Measurements from ENCODE around the gene TMBIM6.

The TMBIM6 gene

DNA sequence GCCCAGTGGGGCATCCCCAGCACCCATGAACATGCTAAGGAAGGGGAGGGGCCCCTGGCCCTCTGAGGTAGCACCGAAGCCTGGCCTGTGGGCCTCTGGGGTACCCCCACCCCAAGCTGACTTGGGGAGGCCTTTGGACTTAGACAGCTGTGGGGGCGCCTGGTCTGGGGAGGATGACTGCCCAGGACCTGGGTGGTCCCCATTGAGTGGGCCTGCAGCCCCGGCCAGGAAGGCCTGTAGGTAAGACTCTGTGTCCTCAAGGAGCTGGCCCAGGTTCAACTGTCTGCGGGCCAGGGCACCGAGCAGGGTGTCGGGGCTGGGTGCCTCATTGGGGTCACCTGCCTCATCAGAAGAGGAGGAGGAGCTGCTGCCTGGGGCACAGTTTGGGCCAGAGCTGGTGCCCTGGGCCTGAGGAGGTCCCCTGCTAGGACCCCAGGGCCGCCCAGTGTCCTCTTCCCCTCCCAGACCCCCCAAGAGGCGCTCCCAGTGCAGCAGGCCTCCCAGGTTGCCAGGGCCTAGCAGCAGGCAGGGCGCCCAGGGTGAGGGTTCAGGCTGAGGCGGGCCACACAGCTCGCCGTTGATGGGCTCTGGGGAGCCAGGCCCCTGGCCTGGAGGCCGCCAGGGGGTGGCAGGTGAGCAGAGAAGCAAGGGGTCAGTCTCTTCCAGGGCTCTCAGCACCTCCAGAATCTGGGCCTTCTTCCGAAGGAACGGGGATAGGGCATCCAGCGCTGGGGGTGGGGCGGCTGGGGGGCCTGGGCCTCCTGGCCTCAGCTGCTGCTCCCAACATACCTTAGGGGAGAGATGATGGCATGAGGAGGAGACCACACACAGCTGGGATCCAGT is 55.5 kb downstream of the TMBIM6 start:
- DNase-seq (ENCODE audit: low read depth in 2 of 2): no peak

DNA sequence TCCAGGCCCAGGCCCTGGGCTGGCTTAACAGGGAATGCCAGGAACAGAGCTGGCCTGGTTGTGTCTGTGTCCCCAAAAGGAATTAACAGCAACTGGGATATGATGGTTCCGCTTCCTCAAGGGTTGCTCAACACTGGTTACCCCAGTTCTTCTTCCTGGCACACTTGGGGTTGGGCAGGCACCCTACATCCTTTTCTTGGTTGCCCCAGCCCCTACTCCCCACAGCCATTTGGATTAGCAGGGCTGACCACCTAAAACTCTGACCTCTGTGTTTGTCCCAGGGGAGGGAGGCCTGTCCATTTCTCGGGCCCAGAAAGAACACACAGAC is 56.1 kb downstream of the TMBIM6 start:
- no peak for DNase-seq (ENCODE audit: low read depth in 2 of 2)

DNA sequence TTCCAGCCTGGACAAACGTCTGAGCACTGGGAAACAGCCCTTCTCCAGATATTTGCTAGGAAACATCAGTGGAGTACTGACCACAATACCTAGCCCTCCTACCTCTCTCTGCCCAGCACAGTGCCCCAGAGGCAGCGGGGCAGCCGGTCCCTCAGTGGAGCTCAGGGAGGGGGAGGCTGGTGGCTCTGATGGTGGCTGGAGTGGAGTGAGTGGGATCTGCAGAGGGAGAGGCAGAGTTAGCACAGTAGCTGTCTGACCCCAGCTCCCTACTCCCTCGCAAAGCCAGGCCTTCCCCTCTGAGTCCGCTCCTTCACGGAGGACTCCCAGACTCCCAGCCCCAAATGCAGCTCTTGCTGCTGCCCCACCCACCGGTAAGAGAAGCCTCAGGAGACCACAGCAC is 56.9 kb downstream of the TMBIM6 start:
- DNase-seq (ENCODE audit: low read depth in 2 of 2): no peak

DNA sequence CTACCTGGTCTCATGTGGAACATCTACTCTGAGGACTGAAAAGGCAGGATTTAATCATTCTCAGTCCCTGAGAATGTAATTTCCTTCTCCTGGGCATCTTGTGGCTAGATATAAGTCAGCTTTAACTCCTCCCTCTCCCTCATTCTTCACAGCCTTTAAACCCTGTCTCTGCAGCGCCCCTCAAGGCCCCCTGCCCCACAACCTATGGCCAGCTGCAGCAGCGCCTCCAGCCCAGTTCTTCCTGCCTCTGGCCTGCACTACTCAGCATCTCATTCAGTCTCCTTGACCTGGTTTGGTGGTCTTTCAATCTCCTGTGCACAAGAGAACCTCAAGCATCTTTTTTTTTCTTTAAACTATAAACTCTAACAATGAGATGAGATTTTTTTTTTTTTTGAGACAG is 57.6 kb downstream of the TMBIM6 start:
- DNase-seq (ENCODE audit: low read depth in 2 of 2): no peak

DNA sequence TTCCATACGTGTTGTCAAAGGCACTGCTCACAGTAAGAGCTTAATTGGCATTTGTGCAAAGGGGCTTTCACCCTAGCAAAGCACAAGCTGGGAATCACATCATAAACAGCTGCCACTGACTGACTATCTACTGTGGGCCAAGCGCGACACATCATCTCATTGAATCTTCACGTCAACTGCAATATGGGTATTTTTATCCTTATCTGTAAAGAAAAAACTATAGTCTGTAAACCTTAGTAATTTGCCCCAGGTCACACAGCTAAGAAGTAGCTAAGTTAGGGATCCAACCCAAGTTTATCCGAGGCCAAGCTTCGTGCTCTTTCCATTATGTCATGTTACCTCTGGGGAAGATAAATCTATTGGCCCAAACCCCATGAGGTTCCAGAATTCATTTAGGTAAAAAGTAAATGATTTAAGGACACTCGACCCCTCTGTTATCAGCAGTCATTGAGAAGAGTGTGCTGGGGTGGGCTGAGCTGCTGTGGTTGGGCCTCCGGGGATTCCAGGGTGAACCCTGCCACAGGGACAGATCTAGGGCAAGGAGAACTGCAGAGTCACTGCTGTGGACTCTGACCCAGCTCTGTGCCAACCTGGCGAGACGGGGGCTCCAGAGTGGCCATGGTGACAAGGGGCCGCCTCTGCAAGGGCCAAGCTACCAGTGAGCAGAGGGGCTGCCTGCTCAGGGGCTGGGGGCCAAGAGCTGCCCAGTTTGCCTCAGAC is 59.2 kb downstream of the TMBIM6 start:
- DNase-seq (ENCODE audit: low read depth in 2 of 2): no peak

DNA sequence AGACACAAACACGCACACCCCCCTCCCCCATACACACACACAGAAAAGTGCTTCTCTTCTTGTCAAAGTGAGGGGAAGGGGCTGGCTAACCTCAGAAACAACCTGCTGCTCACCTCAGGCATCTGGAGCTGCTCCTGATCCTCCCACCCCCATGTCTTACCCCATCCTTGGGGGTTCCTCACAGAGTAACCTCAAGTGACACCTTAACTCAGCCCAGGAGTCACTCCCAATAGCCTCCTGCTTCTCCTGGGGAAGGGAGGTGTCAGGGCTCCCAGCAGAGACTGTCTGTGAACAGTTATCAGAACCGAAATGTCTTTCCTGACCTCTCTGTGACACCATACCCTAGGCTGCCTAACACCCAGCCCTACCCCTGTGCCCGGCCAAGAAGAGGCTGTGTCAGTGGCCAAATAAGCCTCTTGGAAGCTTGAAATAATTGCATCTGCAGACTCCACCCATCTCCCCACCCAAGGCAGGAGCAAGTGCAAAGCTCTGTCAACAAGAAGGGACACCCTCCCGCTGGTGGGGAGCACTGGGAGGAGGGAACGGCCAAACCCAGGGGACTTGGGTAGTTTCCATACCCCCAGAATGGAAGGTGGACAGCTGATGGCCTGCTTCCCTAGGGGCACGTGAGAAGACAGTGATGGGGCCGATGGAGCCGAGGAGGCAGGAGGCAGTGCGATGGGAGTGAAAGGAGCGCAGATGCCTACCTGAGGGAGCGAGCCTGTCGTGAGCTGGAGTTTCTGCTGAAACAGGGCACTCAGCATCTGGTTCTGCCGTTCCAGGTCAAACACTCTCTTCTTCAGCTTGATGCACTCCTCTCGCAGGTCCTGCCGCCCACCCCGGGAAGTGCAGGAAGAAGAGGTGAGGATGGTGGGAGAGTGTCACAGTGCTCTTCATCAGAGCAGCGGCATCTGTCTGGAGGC is 60.0 kb downstream of the TMBIM6 start:
- DNase-seq (ENCODE audit: low read depth in 2 of 2): no peak

DNA sequence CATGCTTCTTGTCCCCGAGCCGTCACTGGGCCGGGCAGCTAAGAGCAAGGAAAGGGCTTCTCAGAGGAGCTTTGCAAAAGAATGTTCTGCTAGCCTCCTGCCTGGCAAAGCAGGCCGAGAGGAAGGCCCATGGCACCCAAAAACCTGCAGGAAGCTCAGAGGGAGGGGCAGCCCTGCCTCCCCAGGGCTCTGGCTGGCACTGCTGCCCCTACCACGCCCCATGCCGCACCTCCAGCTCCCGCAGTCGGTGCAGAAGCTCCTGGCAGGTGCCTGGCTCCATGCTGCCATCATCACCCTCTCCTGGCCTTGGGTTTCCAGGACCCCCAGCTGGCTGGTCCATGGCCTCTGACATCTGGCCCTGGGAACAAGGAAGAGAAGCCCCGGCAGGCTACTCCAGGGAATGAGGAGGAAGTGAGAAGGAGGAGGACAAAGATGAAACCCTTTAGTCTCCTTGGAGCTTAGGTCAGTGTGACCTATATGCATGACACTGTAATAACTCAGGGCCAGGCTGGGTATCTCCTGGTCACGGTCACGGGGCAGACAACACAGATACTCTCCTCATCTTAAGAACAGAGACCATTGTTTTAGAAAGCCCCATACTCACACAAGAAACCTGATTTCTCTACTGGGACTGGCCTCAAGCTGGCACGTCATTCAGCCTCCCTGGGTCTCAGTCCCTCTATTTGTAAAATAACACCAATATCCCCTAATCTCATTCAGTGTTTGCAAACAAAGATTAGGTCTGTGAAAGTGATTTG is 62.5 kb downstream of the TMBIM6 start:
- DNase-seq (ENCODE audit: low read depth in 2 of 2): no peak

DNA sequence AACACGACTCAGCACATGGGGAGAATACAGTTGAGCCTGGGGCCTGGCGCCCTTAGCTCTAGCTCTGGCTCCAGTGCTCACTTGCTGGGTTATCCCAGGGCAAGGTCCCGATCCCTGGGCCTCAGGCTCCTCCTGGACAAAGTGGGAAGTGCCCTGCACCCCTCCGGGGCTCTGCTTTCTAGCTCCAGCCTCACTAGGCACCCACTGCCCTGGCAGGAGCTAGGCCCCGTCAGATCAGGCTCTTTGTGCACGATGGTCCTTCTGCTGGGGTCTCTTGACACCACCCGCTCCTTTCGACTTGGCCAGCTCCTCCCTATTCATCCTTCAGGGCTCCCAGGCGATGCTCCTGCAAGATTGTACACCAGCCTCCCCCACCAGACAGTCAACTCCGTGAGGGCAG is 63.5 kb downstream of the TMBIM6 start:
- no peak for DNase-seq (ENCODE audit: low read depth in 2 of 2)

DNA sequence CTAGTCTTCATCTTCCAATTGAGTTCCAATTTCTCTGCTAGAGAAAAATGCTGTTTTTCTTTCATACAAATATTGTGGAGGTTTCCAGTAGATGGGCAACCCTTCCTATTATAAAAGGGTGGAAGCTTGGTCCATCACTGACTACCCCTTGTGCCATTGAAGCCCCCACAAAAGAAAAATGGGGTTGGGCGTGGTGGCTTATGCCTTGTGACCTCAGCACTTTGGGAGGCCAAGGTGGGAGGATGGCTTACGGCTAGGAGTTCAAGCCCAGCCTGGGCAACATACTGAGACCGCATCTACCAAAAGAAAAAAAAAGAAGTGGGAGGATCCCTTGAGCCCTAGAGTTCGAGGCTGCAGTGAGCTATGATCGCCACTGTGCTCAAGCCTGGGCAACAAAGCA is 64.1 kb downstream of the TMBIM6 start:
- DNase-seq (ENCODE audit: low read depth in 2 of 2): no peak

DNA sequence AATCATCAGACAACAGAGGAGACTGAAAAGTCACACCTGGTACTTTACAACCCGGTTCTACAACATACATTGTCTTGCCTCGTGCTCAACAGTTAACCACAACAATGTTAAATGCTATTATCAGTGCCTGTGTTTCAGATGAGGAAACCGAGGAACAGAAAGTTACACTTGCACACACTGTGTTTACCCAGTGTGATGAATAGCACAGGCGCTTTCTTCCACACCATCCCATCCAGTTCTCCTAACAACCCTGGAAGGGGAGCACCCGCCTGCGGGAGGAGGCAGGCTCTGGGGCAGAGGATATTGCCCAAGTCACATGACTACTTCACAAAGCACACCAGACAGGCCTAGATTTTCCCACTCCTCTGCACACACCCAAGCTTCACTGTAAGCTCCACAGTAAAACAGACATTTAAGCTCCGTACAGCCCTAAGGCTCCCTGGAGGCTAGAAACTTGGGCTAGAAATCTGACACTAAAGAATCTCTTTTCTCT is 65.0 kb downstream of the TMBIM6 start:
- no peak for DNase-seq (ENCODE audit: low read depth in 2 of 2)

DNA sequence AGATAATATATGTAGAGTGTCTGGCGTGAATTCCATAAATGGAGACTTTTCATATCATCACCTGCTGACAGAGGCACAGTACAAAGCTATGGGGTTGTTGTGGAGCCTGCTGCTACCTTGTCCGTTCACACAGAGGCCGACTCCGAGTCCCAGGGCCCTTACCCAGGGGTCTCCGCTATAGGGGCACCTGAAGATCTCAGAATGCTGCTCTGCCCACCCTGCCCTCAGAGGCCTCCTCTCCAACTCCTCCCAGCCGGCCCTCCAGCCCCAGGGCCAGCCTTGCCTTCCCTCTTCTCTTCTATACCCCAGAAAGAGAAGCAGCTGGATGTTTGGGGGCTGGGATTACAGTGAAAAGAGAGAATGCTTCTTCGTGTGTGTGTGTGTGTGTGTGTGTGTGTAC is 65.5 kb downstream of the TMBIM6 start:
- no peak for DNase-seq (ENCODE audit: low read depth in 2 of 2)

DNA sequence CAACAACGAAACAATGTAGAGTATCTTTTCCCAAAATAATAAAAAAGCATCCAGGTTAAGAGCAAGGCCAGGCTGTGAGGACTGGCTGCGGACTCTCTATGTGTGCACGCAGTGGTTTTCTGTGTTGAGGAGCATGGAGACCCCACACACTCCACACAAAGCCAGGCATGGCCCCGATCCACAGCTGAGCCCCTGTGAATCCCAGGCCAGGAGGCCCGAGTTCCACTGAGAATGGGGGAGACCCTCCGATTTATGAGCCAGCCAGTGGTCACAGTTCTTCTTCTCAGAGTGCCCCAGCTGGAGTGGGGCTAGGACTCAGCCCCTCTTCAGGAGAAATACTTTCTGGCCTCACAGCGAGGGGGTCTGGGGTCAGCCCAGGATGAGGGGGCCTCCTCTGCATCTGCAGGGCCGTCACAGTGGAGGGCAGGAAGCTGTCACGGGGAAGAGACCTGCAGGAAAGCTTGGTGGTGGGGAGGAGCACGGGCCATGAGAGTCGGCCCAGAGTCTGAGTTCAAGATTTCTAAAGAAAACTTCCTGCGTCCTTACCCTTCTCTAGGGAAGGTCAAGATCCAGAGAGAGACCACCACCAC is 66.7 kb downstream of the TMBIM6 start:
- DNase-seq (ENCODE audit: low read depth in 2 of 2): no peak

DNA sequence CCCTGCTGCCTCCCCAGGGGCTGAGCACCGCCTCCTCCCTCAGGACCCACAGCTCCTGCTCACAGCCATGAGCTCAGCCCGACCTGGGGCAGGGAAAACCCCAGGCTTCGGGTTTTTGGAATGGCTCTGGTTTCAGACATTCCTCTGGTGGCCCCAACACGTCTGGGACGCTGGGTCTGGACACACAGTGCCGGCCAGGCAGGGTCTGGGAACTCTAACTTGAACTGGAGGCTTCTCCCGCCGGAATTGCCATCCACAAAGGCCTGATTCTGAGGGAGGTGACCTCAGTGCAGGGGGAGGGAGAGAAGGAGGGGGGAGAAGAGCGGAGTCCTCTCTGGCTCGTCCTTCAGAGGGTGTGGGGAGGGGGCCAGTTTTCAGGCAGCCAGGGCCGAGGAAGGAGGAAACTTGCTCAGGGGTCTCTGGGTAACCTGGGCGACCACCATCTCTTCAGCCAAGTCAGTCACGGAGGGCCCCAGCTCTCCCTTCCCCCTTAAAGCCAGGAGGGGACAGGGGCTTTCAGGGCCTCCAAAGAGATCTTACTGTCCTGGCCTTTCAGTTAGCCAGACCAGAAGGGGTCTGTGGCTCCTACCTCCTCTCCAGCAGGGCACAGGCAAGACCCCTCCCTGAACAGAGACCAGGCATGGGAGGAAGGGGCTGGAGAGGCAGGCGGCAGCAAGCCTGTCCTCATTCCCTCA is 67.5 kb downstream of the TMBIM6 start:
- DNase-seq (ENCODE audit: low read depth in 2 of 2): no peak

DNA sequence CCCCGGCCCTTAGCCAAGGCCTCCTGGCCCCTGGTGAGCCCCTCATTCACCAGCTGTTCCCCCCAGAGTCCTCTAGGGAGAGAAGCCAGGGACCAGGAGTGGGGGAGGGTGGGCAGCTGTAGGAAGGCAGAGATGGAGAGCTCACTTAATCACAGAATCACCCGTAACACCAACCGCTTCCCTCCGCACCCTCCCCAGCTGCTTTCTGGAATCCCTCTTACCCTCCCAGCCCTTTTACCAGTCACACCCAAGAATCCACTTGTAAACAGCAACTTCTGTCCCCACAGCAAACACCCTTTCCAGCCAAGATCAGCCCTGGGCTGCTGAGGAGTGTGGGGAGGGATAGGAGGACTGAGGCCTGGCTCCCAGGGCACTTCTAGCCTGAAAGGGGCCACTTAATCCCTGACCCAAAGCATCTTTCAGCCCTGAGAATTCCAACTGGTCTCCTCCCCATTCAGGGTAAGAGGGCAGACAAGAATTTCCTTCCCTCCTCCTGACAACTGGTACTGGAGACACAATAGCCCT is 68.1 kb downstream of the TMBIM6 start:
- no peak for DNase-seq (ENCODE audit: low read depth in 2 of 2)

DNA sequence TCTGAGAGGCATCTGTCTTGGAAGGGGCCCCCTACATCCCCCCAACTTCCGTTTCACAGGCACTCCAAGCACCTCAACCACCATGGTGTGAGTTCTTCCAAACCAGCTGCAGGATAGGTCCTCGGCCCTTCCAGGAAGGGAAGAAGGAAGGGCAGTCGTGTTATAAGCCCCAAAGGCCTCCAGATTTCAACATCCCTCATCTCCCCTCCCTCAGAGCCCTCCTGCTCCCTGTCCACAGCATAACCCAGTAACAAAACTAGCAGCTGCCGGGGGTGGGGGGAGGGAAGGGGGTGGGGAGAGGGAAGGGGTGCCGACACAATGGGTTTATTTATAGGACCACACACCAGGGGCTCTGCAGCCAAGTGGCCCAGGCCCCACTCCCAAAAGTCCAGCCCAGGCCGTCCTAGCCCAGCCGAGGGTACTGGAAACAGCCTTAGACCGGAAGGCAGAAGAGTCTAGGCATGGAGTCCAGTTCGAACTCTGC is 68.6 kb downstream of the TMBIM6 start:
- no peak for DNase-seq (ENCODE audit: low read depth in 2 of 2)

DNA sequence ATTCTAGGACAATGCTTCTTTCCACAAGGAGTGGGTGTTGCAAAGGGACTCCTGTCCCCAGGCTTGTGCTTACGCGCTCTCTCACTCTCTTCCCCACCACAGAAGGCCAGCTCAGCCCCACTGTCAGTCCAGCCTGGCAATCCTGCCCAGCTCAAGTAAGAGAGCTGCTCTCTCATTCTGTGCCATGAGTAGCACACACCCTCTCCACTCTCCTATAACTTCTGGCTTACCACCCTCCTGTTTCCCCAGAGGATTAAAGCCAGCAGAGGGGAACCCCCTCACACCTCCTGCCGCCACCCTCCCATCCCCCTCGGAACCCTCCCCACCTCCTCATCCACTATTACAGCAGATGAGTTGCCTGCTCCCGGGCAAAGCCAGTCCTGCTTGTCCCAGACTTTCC is 69.8 kb downstream of the TMBIM6 start:
- no peak for DNase-seq (ENCODE audit: low read depth in 2 of 2)

DNA sequence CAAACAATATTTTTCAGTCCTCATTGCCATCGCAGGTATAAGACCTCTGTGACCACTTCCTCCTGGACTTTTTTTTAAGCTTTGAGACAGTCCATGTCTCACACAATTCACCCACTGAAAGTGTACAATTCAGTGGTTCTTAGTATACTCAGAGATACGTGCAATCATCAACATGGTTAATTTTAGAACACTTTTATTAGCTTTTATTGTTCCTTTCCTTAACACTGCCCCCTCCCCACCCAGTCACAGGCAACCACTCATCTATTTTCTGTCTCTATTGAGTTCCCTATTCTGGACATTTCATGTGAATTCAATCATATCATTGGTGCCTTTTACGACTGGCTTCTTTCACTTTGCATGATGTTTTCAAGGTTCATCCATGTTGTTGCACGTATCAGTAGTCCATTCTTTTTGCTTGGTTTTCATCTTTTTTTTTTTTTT is 70.6 kb downstream of the TMBIM6 start:
- DNase-seq (ENCODE audit: low read depth in 2 of 2): no peak

DNA sequence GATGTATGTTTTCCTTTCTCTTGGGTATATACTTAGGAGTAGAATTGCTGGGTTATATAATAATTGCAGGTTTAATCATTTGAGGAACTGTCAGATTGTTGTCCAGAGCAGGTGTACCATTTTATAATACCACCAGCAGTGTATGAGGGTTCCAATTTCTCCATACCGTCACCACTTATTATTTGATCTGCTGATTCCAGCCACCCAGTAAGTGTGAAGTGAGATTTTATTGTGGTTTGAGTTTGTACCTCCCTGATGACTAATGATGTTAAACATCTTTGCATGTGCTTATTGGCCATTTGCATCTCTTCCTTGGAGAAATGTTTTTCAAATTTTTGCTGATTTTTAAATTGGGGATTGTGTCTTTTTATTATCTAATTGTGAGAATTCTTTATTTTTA is 71.8 kb downstream of the TMBIM6 start:
- DNase-seq (ENCODE audit: low read depth in 2 of 2): no peak

Data from stimulated activated CD8-positive, alpha-beta memory T cell treated with anti-CD3 and anti-CD28 coated beads, Interleukin-15, amount 100 ng/mL, for 48 hours (primary cell).